Parathyroid adenoma (tissue), 2 donors: ENCODE measurements around the gene LDLRAP1.

ENCODE experiments used
- H2AFZ ChIP-seq: fragments of 300-600 bp; sonication (generic); one replicate; pipeline ENCODE4 v1.7.0; 2017; ENCODE audit warnings: antibody characterized with exemption, mild to moderate bottlenecking
- H3K27ac ChIP-seq: fragments of 300-600 bp; sonication (generic); one replicate; pipeline ENCODE4 v1.7.0; 2017
- H3K27me3 ChIP-seq: fragments of 300-600 bp; sonication (generic); one replicate; pipeline ENCODE4 v1.7.0; 2017; ENCODE audit warnings: low read length; ENCODE audit not compliant: control insufficient read depth, insufficient read depth
- H3K36me3 ChIP-seq: fragments of 300-600 bp; sonication (generic); one replicate; pipeline ENCODE4 v1.7.0; 2017; ENCODE audit warnings: low read length; ENCODE audit not compliant: control insufficient read depth, insufficient read depth
- H3K4me1 ChIP-seq: fragments of 300-600 bp; sonication (generic); one replicate; pipeline ENCODE4 v1.7.0; 2017; ENCODE audit warnings: control low read depth
- H3K4me2 ChIP-seq: fragments of 300-600 bp; sonication (generic); one replicate; pipeline ENCODE4 v1.7.0; 2017; ENCODE audit warnings: low read length
- H3K4me3 ChIP-seq: fragments of 300-600 bp; sonication (generic); one replicate; pipeline ENCODE4 v1.7.0; 2017; ENCODE audit warnings: low read depth, low read length
- H3K79me2 ChIP-seq: fragments of 300-600 bp; sonication (generic); one replicate; pipeline ENCODE4 v1.7.0; 2017; ENCODE audit warnings: control low read depth
- H3K9ac ChIP-seq: fragments of 300-600 bp; sonication (generic); one replicate; pipeline ENCODE4 v1.7.0; 2017; ENCODE audit warnings: mild to moderate bottlenecking
- H3K9me3 ChIP-seq: fragments of 300-600 bp; sonication (generic); one replicate; pipeline ENCODE4 v1.7.0; 2017; ENCODE audit warnings: low read length; ENCODE audit not compliant: control insufficient read depth
- TF ChIP-seq, protein P1 (sequence below): fragments of 300-600 bp; sonication (generic); IDR thresholded peaks from one replicate; pipeline ENCODE4 v1.7.0; 2017; ENCODE audit warnings: antibody characterized with exemption, mild to moderate bottlenecking
- donor health status: primary hyperparathyroidism.

Gene LDLRAP1

DNA sequence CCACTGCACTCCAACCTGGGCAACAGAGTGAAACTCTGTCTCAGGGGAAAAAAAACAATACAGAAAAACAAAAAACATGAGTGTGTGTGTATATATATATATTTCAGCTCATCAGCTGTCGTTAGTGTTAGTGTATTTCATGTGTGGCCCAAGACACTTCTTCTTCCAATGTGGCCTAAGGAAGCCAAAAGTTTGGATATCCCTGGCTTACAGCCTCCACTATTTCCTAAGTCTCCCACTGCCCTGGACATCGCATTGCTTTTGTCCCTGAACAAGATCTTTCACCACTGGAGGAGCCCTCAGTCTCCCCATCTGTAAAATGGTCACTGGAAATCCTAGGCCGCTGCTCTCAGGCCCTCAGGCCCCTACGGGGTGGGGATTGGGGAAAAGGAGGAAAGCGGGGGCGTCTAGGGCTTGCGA lies 391 bp upstream of the LDLRAP1 start:
- H3K4me2 ChIP-seq = peak overlapping the region; percentile 59
- peak overlapping the region; percentile 0 for H3K27ac ChIP-seq
- H3K9me3 ChIP-seq = no peaks in the 10 kb centered on the region
- H3K27me3 ChIP-seq = no peaks in the 10 kb centered on the region
- no peak overlapping the region for H3K9ac ChIP-seq
- H3K36me3 ChIP-seq = no peaks in the 10 kb centered on the region
- H3K4me3 ChIP-seq = no peak overlapping the region
- peak overlapping the region; percentile 66 for H2AFZ ChIP-seq
- TF ChIP-seq, protein P1, sequence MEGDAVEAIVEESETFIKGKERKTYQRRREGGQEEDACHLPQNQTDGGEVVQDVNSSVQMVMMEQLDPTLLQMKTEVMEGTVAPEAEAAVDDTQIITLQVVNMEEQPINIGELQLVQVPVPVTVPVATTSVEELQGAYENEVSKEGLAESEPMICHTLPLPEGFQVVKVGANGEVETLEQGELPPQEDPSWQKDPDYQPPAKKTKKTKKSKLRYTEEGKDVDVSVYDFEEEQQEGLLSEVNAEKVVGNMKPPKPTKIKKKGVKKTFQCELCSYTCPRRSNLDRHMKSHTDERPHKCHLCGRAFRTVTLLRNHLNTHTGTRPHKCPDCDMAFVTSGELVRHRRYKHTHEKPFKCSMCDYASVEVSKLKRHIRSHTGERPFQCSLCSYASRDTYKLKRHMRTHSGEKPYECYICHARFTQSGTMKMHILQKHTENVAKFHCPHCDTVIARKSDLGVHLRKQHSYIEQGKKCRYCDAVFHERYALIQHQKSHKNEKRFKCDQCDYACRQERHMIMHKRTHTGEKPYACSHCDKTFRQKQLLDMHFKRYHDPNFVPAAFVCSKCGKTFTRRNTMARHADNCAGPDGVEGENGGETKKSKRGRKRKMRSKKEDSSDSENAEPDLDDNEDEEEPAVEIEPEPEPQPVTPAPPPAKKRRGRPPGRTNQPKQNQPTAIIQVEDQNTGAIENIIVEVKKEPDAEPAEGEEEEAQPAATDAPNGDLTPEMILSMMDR = no peak
- peaks cover 3% of the 10 kb centered on the region for H3K4me1 ChIP-seq
- H3K79me2 ChIP-seq = peaks cover 2% of the 10 kb centered on the region

GRCh38 chr1:25544243-25544764 lies 898 bp downstream of the LDLRAP1 start:
- Histone ChIP-seq H2AFZ (peak overlapping the region; percentile 79), H3K4me2 (peak overlapping the region; percentile 98), H3K9me3 (no peaks in the 10 kb centered on the region), H3K4me3 (peak overlapping the region; percentile 78), H3K79me2 (peaks cover 2% of the 10 kb centered on the region), H3K9ac (no peak overlapping the region), H3K4me1 (peaks cover 3% of the 10 kb centered on the region), H3K36me3 (no peaks in the 10 kb centered on the region), H3K27ac (no peak overlapping the region), H3K27me3 (no peaks in the 10 kb centered on the region)
- TF ChIP-seq, protein P1 = no peak

GRCh38 chr1:25544819-25545218 lies 1.4 kb downstream of the LDLRAP1 start:
- TF ChIP-seq, protein P1 = no peak
- H3K27me3 ChIP-seq = no peaks in the 10 kb centered on the region
- peak overlapping the region; percentile 78 for H3K4me3 ChIP-seq
- H3K4me2 ChIP-seq = peak overlapping the region; percentile 98
- H3K9ac ChIP-seq = no peak overlapping the region
- peak overlapping the region; percentile 79 for H2AFZ ChIP-seq
- H3K36me3 ChIP-seq = no peaks in the 10 kb centered on the region
- peaks cover 2% of the 10 kb centered on the region for H3K79me2 ChIP-seq
- H3K4me1 ChIP-seq = peaks cover 3% of the 10 kb centered on the region
- H3K9me3 ChIP-seq = no peaks in the 10 kb centered on the region
- H3K27ac ChIP-seq = no peak overlapping the region

DNA sequence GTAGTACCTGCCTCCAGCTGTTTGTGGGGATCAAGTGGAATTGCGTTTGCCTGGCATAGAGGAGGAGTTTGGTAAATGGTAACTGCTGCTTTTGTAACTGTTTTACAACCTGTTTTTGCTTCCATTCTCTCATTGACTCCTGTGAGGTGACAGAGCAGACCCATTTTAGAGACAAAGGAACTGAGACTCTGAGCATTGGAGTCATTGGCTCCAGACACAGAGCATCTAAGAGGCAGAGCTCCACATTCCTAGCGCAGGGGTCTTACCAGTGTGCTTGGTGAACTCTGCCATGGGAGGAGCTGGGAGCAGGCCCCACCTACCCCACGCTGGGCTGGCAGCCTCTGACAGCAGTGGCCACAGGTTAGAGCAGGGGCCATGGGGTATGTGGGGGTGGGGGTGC lies 2.4 kb downstream of the LDLRAP1 start:
- Histone ChIP-seq H3K27me3 (no peaks in the 10 kb centered on the region), H2AFZ (no peak overlapping the region), H3K27ac (no peak overlapping the region), H3K9me3 (no peaks in the 10 kb centered on the region), H3K9ac (no peak overlapping the region), H3K79me2 (peaks cover 2% of the 10 kb centered on the region), H3K4me1 (peaks cover 9% of the 10 kb centered on the region), H3K36me3 (no peaks in the 10 kb centered on the region), H3K4me3 (no peak overlapping the region), H3K4me2 (no peak overlapping the region)
- TF ChIP-seq, protein P1 = no peak

DNA sequence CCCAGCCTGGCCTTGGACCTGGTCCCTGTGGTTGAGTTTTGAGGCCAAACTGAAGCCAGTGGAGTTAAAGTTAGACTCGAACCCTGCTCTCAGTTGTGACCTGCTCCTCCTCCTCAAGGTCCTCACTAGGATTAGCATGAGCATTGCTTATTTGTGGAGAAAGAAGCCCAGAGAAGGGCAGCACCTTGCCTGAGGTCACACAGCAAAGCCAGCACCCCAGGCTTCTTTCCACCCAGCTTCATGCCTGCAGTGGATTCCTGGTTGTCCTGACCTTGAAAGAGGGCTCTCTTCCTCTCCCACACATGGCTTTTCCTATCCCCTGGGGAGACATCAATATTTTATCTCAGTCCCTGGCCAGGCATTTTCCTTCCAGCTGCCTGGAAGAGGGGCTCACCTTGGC lies 2.8 kb downstream of the LDLRAP1 start:
- Histone ChIP-seq H3K9ac (no peak overlapping the region), H3K4me3 (no peak overlapping the region), H3K27ac (no peak overlapping the region)

More for the DNA sequence above, 2.8 kb downstream of the LDLRAP1 start:
- H3K79me2 ChIP-seq = peaks cover 2% of the 10 kb centered on the region
- TF ChIP-seq, protein P1 = no peak
- no peaks in the 10 kb centered on the region for H3K9me3 ChIP-seq
- no peaks in the 10 kb centered on the region for H3K27me3 ChIP-seq
- H3K4me2 ChIP-seq = no peak overlapping the region
- no peak overlapping the region for H2AFZ ChIP-seq
- no peaks in the 10 kb centered on the region for H3K36me3 ChIP-seq
- H3K4me1 ChIP-seq = peaks cover 11% of the 10 kb centered on the region
